HG03460 (cell line): ENCODE results near the gene IL16.

ENCODE experiments used
- ATAC-seq: cut with Tn5 transposase; IDR thresholded peaks from one replicate; pipeline ENCODE4 v1.9.1; 2021; ENCODE audit not compliant: unreplicated experiment

IL16 gene

GRCh38 chr15:81273200-81273599 lies 76.5 kb downstream of the IL16 start:
- no peak for ATAC-seq

GRCh38 chr15:81273855-81274254 lies 77.2 kb downstream of the IL16 start:
- no peak for ATAC-seq

- ATAC-seq = no peak
Observed at GRCh38 chr15:81274255-81274654, 77.6 kb downstream of the IL16 start.

DNA sequence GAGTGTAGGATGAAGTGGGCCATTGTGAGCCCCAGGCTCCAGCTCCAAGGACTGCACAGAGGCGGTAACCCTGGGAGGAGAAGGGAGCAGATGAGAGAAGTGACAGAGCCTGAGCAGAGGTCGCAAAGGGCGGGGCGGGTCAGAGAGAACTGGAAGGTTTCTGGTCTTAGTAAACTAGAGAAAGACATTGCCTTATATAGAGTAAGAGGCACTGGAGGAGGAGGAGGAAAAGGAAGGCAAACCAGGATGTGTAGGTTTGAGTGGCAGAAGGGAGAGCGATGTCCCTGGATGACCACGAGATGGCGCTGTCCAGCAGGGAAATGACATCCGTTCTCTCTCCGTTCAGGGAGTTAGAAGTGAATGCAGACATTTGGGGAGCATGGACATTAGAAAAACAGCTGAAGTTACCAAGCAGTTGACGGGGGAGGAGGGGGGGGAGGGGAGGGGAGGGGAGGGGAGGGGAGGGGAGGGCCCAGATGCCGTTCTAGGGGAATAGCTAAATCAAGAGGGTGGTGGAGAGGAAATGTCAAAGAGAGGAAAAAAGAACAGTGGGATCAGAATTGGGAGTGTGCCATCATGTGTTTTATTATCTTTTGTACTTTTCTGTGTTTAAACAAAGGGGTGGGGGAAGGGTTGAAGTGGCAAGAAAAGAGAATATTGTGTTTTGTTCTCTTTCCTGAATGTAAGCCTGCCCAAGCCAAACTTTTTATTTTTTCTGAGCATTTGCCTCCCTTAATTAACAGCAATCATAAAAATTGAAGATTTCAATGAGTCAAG lies 78.4 kb downstream of the IL16 start:
- peak; percentile 89 for ATAC-seq

- ATAC-seq = no peak
Observed at GRCh38 chr15:81275711-81276392, 79.2 kb downstream of the IL16 start.

DNA sequence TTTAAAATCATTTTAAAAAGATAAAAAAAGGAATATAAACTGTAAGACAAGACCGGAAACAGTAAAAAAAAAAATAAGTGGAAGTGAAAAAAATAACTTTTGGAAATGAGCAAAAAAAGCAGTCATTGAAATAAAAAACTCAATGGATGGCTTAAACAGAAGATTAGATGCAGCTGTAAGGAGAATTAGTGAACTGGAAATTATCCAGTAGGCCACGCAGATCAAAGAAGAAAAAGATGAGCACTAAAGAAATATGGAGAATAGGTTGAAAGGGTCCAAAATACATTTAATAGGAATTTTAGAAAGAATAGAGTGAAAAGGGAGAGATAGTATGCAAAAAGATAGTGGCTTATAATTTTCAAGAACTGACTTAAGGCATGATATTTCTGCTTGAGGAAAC lies 80.3 kb downstream of the IL16 start:
- no peak for ATAC-seq

- no peak for ATAC-seq
Observed at GRCh38 chr15:81277851-81278250, 81.2 kb downstream of the IL16 start.

GRCh38 chr15:81278306-81279029 lies 81.8 kb downstream of the IL16 start:
- ATAC-seq = no peak

GRCh38 chr15:81279621-81280485 lies 83.2 kb downstream of the IL16 start:
- no peak for ATAC-seq

DNA sequence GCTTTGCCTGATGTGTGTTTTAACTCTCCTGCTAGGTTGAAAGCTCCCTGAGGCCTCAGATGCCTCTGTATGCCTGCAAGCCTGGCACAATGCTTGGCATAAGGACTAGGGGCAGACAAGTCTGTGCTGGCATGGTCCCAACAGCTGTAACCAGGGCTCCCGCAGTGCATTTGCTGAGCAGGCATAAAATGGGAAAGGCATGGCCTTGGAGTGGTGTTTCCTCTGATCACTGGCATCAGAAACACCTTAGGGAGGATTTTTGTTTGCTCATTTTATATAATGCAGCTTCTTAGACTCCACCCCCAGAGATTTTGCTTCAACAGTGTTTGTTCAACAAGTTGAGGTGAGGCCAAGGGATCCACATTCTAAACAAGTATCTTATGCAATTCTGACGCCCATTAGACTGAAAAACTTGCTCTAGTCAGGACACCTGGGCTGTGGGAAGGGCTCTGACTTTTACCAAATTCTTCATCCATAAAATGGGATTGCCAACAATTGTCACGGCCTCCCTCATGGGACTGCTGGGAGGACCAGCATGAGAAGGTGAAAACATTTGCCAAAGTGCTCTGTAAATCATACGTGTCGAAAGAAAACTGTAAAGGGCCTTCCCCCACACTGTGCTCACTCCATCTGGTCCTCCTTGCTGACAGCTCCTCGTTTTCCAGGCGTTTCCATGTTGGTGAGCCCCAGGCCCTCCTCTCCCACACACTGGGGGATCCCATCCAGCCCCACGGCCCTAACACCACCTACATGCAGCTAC lies 84.2 kb downstream of the IL16 start:
- no peak for ATAC-seq

DNA sequence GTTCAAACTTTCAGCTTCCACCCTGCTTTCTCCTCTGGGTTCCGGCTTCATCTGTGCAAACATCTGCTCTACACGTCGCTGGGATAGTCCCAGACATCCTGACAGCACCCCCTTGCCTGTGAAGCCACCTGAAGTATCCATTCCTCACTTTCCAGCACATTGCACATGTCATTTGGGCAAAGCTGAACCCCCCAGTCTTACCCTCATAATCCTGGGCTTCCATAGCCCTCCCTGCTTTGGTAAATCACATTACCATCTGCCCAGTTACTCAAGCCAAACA lies 84.7 kb downstream of the IL16 start:
- no peak for ATAC-seq

- no peak for ATAC-seq
Observed at GRCh38 chr15:81281766-81282605, 85.3 kb downstream of the IL16 start.

DNA sequence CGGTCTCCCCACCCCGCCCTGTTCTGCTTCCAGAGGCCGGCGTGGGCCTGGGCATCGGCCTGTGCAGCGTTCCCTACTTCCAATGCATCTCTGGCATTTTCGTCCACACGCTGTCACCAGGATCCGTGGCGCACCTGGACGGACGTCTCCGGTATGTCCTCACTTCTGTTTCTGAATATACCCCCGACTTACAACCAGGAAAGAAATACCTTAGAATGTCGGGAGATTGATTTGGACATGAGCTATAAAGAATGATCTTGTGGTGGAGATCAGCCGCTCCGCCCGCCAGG lies 85.9 kb downstream of the IL16 start:
- ATAC-seq = no peak

DNA sequence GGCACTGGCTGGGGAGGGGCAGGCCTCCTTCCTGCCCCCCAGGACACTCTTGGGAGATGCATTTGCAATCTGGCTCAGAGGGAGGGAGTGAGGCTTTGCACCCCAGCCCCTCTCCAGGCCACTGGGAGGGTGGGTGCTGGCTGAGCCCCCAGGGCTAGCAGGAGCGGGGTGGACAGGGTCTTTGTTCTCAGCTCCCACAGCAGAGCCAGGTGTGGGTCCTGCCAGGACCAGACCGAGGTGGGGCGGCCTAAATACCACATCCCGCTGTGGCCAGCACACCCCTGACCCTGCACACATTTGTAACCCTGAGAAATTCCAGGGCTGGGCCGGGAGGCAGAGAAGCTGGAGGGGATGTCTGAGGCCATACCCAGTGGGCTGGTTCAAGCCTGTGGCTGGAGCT lies 86.2 kb downstream of the IL16 start:
- ATAC-seq = no peak

DNA sequence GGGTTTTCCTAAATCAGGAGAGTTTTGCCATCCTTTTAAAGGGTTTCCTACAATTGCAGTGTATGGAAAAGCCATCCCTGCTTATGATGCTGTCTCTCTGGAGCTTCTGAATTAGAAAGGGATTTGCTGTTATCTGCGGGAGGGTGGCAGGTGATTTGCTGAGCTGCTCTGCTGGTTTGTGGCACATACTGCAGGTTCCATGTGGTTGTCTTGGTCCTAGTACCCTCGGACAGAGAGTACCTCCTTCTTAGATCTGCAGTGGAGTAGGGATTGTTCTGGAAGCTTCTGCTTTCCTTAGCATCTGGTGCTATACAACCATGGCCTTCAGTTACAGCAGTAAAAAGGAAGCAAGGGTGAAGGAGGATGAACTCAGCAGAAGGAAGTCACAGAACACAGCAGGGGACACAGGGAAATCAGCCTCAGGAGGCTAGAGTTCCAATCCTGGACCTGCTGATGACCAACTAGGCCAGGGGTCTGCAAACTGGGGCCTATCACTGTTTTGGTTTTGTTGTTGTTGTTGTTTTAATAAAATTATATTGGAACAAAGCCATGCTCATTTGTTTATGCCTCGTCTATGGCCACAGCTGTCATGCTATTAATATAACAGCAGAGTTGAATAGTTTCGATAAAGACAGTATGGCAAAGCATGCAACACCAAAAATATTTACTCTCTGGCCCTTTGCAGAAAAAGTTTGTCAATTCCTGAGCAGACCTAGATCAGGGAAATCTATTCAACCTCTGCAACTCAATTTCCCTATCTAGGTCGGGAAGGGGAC lies 87.8 kb downstream of the IL16 start:
- peak; percentile 58 for ATAC-seq

GRCh38 chr15:81285461-81285860 lies 88.8 kb downstream of the IL16 start:
- no peak for ATAC-seq

GRCh38 chr15:81286621-81287121 lies 90.0 kb downstream of the IL16 start:
- ATAC-seq = no peak

- no peak for ATAC-seq
Observed at GRCh38 chr15:81288040-81288439, 91.4 kb downstream of the IL16 start.

DNA sequence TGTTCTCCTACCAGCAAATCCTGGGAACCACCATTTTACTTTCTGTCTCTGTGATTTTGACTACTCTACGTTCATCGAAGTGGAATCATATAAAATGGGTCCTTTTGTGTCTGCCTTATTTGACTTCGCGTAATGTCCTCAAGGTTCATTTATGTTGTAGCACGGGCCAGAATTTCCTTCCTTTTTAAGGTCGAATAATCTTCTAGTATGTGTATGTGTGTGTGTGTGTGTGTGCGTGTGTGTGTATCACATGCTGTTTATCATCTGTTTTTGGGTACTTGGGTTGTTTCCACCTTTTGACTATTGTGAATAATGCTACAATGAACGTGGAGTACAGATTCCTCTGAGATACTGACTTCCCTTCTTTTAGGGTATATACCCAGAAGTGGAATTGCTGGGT lies 91.9 kb downstream of the IL16 start:
- no peak for ATAC-seq
